CD8-positive, alpha-beta memory T cell (primary cell): Measurements from ENCODE around the gene LRRC4. TPM values are rescaled to one million over a fixed set of nuclear protein-coding genes. Genes with fewer than 3 reads are reported as not detected.

ENCODE experiments used
- CTCF ChIA-PET: fragments of 350-600 bp; sonication (Branson Sonifier 250); formaldehyde crosslinking; loops from one replicate; lab custom pipeline; 2021; ENCODE audit warnings: antibody characterized with exemption; lab: Charles Lee
- POLR2A ChIA-PET: fragments of 350-600 bp; sonication (Branson Sonifier 250); formaldehyde crosslinking; loops from one replicate; lab custom pipeline; 2021; ENCODE audit warnings: antibody characterized with exemption; lab: Charles Lee
- DNase-seq, 5 donors: peaks; one replicate each; pipeline versions ENCODE4 v3.0.0 to v3.0.0-alpha.2; 2020 to 2022; ENCODE audit warnings: mixed read lengths in 1 of 5
- H3K27ac ChIP-seq: one replicate; pipeline ENCODE4 v1.7.0; 2013; ENCODE audit warnings: low read depth, mild to moderate bottlenecking, low read length, moderate library complexity
- H3K27me3 ChIP-seq: 2 replicates; pipeline ENCODE4 v1.7.0; 2013; ENCODE audit warnings: low read length, mild to moderate bottlenecking; ENCODE audit not compliant: insufficient read depth, poor library complexity, severe bottlenecking
- H3K36me3 ChIP-seq: 2 replicates; pipeline ENCODE4 v1.7.0; 2013; ENCODE audit warnings: mild to moderate bottlenecking, low read length, moderate library complexity; ENCODE audit not compliant: insufficient read depth
- H3K4me1 ChIP-seq: 2 replicates; pipeline ENCODE4 v1.7.0; 2013; ENCODE audit warnings: mild to moderate bottlenecking, low read length, moderate library complexity; ENCODE audit not compliant: insufficient read depth
- H3K4me3 ChIP-seq: 2 replicates; pipeline ENCODE4 v1.7.0; 2013; ENCODE audit warnings: mild to moderate bottlenecking, low read length
- H3K9me3 ChIP-seq: 2 replicates; pipeline ENCODE4 v1.7.0; 2013; ENCODE audit warnings: mild to moderate bottlenecking, low read length
- H3K27ac Mint-ChIP-seq, 8 donors: one replicate each; pipeline ENCODE4 v1.8.0; 2020 to 2021; ENCODE audit warnings: mixed read lengths in 8 of 8, mild to moderate bottlenecking in 6 of 8, inconsistent platforms in 3 of 8, moderate library complexity in 3 of 8
- H3K27me3 Mint-ChIP-seq, 2 donors: one replicate each; pipeline ENCODE4 v1.8.0; 2020 to 2021; ENCODE audit warnings: mixed read lengths in 2 of 2, mild to moderate bottlenecking in 1 of 2, moderate library complexity in 1 of 2
- H3K36me3 Mint-ChIP-seq, 3 donors: one replicate each; pipeline ENCODE4 v1.8.0; 2020 to 2021; ENCODE audit warnings: mixed read lengths in 3 of 3, inconsistent platforms in 1 of 3, mild to moderate bottlenecking in 1 of 3
- H3K4me1 Mint-ChIP-seq, 3 donors: one replicate each; pipeline ENCODE4 v1.8.0; 2020 to 2021; ENCODE audit warnings: mixed read lengths in 3 of 3, inconsistent platforms in 1 of 3, mild to moderate bottlenecking in 1 of 3
- H3K4me3 Mint-ChIP-seq, 7 donors: one replicate each; pipeline ENCODE4 v1.8.0; 2020 to 2021; ENCODE audit warnings: mixed read lengths in 7 of 7, mild to moderate bottlenecking in 6 of 7, moderate library complexity in 4 of 7, inconsistent platforms in 2 of 7
- H3K9me3 Mint-ChIP-seq, 5 donors: one replicate each; pipeline ENCODE4 v1.8.0; 2020 to 2022; ENCODE audit warnings: mixed read lengths in 5 of 5, mild to moderate bottlenecking in 3 of 5, moderate library complexity in 2 of 5, inconsistent platforms in 1 of 5
- polyA plus RNA-seq: library from polyadenylated mRNA; unstranded; fragments of 300-500 nt; fragmentation: Illumina TruSeq; gene quantifications from one replicate; pipeline ENCODE4 v1.2.3, GENCODE V29; 2021
- total RNA-seq, 2 experiments: library from RNA; stranded (reverse); gene quantifications; one replicate each; pipeline ENCODE4 v1.2.3, GENCODE V29; 2021

Gene LRRC4
- total and polyA plus RNA-seq, 3 experiments from 2014 or later, result 0.15 to 0.51 TPM; not detected in 1

DNA sequence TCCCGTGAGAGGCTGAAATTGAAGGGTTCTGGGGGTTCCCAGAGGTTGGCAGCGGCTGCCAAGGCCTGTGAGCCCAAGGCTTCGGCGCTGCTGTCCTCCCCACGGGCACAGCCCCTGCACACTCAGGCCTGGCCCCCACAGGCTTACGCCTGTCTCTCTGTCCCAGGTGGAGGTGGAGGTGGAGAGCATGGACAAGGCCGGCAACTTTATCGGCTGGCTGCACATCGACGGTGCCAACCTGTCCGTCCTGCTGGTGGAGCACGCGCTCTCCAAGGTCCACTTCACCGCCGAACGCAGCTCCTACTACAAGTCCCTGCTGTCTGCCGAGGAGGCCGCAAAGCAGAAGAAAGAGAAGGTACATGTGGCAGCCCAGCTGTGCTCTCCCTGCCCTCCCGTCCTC is 43.1 kb upstream of the LRRC4 start:
- H3K27me3 Mint-ChIP-seq, result peaks cover 0 to 3% of the 10 kb centered on the region in 2 donors
- Histone ChIP-seq H3K27me3 (no peaks in the 10 kb centered on the region), H3K27ac (no peak overlapping the region), H3K4me3 (no peak overlapping the region), H3K9me3 (no peaks in the 10 kb centered on the region), H3K4me1 (peaks cover 6% of the 10 kb centered on the region), H3K36me3 (peaks cover 5% of the 10 kb centered on the region)
- peaks cover 0 to 9% (median 4%) of the 10 kb centered on the region in 3 donors for H3K4me1 Mint-ChIP-seq
- ChIA-PET CTCF (no interaction called here), POLR2A (no interaction called here)
- no peaks in the 10 kb centered on the region for H3K9me3 Mint-ChIP-seq
- H3K36me3 Mint-ChIP-seq, result peaks cover 0 to 52% (median 2%) of the 10 kb centered on the region in 3 donors
- DNase-seq, result no peak
- peak overlapping the region in 1 of 8 donors; percentile 43 for H3K27ac Mint-ChIP-seq
- no peak overlapping the region for H3K4me3 Mint-ChIP-seq

GRCh38 chr7:128073671-128074310 is 42.6 kb upstream of the LRRC4 start:
- H3K27ac ChIP-seq, result no peak overlapping the region
- no peak overlapping the region for H3K4me3 ChIP-seq
- Mint-ChIP-seq H3K27ac (peak overlapping the region in 2 of 8 donors; percentile 9 to 61), H3K4me3 (no peak overlapping the region), H3K9me3 (no peaks in the 10 kb centered on the region), H3K27me3 (peaks cover 0 to 3% of the 10 kb centered on the region in 2 donors), H3K4me1 (peaks cover 0 to 9% (median 4%) of the 10 kb centered on the region in 3 donors), H3K36me3 (peaks cover 0 to 49% (median 2%) of the 10 kb centered on the region in 3 donors)
- H3K36me3 ChIP-seq, result peaks cover 4% of the 10 kb centered on the region
- no peaks in the 10 kb centered on the region for H3K27me3 ChIP-seq
- DNase-seq, result no peak
- H3K4me1 ChIP-seq, result peaks cover 6% of the 10 kb centered on the region
- CTCF ChIA-PET, result no interaction called here
- POLR2A ChIA-PET, result no interaction called here
- no peaks in the 10 kb centered on the region for H3K9me3 ChIP-seq

GRCh38 chr7:128071801-128072200 is 40.6 kb upstream of the LRRC4 start:
- H3K4me1 ChIP-seq, result peaks cover 6% of the 10 kb centered on the region
- ChIA-PET CTCF (no interaction called here), POLR2A (no interaction called here)

GRCh38 chr7:128071376-128071775 is 40.1 kb upstream of the LRRC4 start:
- DNase-seq, result no peak
- ChIA-PET CTCF (no interaction called here), POLR2A (no interaction called here)
- H3K27me3 Mint-ChIP-seq, result peaks cover 0 to 3% of the 10 kb centered on the region in 2 donors
- peaks cover 6% of the 10 kb centered on the region for H3K4me1 ChIP-seq
- peaks cover 0 to 9% (median 8%) of the 10 kb centered on the region in 3 donors for H3K4me1 Mint-ChIP-seq
- H3K4me3 ChIP-seq, result no peak overlapping the region
- H3K36me3 ChIP-seq, result peaks cover 4% of the 10 kb centered on the region
- H3K9me3 Mint-ChIP-seq, result no peaks in the 10 kb centered on the region
- peaks cover 0 to 30% (median 3%) of the 10 kb centered on the region in 3 donors for H3K36me3 Mint-ChIP-seq
- no peak overlapping the region for H3K4me3 Mint-ChIP-seq
- H3K27ac ChIP-seq, result no peak overlapping the region
- H3K27me3 ChIP-seq, result no peaks in the 10 kb centered on the region
- peak overlapping the region in 2 of 8 donors; percentile 7 to 58 for H3K27ac Mint-ChIP-seq
- no peaks in the 10 kb centered on the region for H3K9me3 ChIP-seq

More at GRCh38 chr7:128071801-128072200, 40.6 kb upstream of the LRRC4 start:
- Mint-ChIP-seq H3K27ac (peak overlapping the region in 1 of 8 donors; percentile 58), H3K36me3 (peaks cover 0 to 34% (median 3%) of the 10 kb centered on the region in 3 donors), H3K4me1 (peaks cover 0 to 9% (median 8%) of the 10 kb centered on the region in 3 donors), H3K4me3 (no peak overlapping the region), H3K9me3 (no peaks in the 10 kb centered on the region), H3K27me3 (peaks cover 0 to 3% of the 10 kb centered on the region in 2 donors)
- peaks cover 4% of the 10 kb centered on the region for H3K36me3 ChIP-seq
- DNase-seq, result no peak
- H3K27ac ChIP-seq, result no peak overlapping the region
- no peaks in the 10 kb centered on the region for H3K27me3 ChIP-seq
- no peaks in the 10 kb centered on the region for H3K9me3 ChIP-seq
- no peak overlapping the region for H3K4me3 ChIP-seq

- Histone ChIP-seq H3K36me3 (peaks cover 3% of the 10 kb centered on the region), H3K4me3 (no peak overlapping the region), H3K9me3 (no peaks in the 10 kb centered on the region), H3K27me3 (no peaks in the 10 kb centered on the region), H3K27ac (no peak overlapping the region), H3K4me1 (peaks cover 6% of the 10 kb centered on the region)
- Mint-ChIP-seq H3K27me3 (peaks cover 0 to 3% of the 10 kb centered on the region in 2 donors), H3K36me3 (peaks cover 0 to 23% (median 3%) of the 10 kb centered on the region in 3 donors), H3K4me1 (peaks cover 4 to 12% (median 9%) of the 10 kb centered on the region in 3 donors), H3K4me3 (no peak overlapping the region), H3K9me3 (no peaks in the 10 kb centered on the region), H3K27ac (peak overlapping the region in 2 of 8 donors; percentile 33 to 67)
- DNase-seq, result no peak
- CTCF ChIA-PET, result interaction anchor here (1.2 kb wide), 1 partner anchor 17 kb away, joined by 3 read pairs; no protein-coding TSS in a partner anchor
- POLR2A ChIA-PET, result no interaction called here
Measured at GRCh38 chr7:128069373-128070364, 38.4 kb upstream of the LRRC4 start.

GRCh38 chr7:128068785-128069184 is 37.5 kb upstream of the LRRC4 start:
- H3K4me3 Mint-ChIP-seq, result no peak overlapping the region
- peaks cover 6% of the 10 kb centered on the region for H3K4me1 ChIP-seq
- H3K9me3 ChIP-seq, result no peaks in the 10 kb centered on the region
- peaks cover 4 to 12% (median 9%) of the 10 kb centered on the region in 3 donors for H3K4me1 Mint-ChIP-seq
- no peak overlapping the region for H3K27ac ChIP-seq
- H3K36me3 Mint-ChIP-seq, result peaks cover 0 to 19% (median 8%) of the 10 kb centered on the region in 3 donors
- H3K27me3 Mint-ChIP-seq, result peaks cover 0 to 3% of the 10 kb centered on the region in 2 donors
- DNase-seq, result no peak
- H3K9me3 Mint-ChIP-seq, result no peaks in the 10 kb centered on the region
- no peaks in the 10 kb centered on the region for H3K36me3 ChIP-seq
- CTCF ChIA-PET, result interaction anchor here (1.2 kb wide), 2 partner anchors 16 to 360 kb away, joined by 3 read pairs; no protein-coding TSS in a partner anchor
- no peak overlapping the region for H3K4me3 ChIP-seq
- POLR2A ChIA-PET, result no interaction called here
- H3K27ac Mint-ChIP-seq, result peak overlapping the region in 2 of 8 donors; percentile 22 to 56
- no peaks in the 10 kb centered on the region for H3K27me3 ChIP-seq

DNA sequence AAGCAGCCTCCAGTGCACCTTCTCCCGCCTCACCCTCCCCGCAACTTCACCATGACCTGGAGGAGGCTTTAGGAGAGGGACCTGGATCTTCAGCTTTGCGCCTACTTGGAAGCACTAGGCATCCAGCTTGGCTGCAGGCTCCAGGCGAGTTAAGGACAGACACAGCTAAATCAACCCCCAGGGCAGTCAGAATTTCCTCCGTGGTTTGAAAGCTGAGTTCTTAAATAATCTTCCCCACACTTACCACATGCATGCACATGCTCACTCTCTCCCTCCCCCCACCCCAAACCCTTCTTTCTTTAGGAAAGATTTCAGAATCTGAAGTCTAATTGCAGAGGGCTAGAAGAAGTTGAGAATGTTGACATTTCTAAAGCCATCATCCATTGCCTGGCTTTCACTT is 36.7 kb upstream of the LRRC4 start:
- no peak overlapping the region for H3K4me3 Mint-ChIP-seq
- H3K36me3 Mint-ChIP-seq, result peaks cover 0 to 17% (median 6%) of the 10 kb centered on the region in 3 donors
- peaks cover 4 to 12% (median 9%) of the 10 kb centered on the region in 3 donors for H3K4me1 Mint-ChIP-seq
- no peak overlapping the region for H3K4me3 ChIP-seq
- POLR2A ChIA-PET, result no interaction called here
- no peaks in the 10 kb centered on the region for H3K9me3 Mint-ChIP-seq
- peaks cover 6% of the 10 kb centered on the region for H3K4me1 ChIP-seq
- H3K27me3 Mint-ChIP-seq, result peaks cover 0 to 3% of the 10 kb centered on the region in 2 donors
- H3K27ac ChIP-seq, result no peak overlapping the region
- H3K36me3 ChIP-seq, result no peaks in the 10 kb centered on the region
- H3K27ac Mint-ChIP-seq, result no peak overlapping the region
- no peaks in the 10 kb centered on the region for H3K9me3 ChIP-seq
- CTCF ChIA-PET, result interaction anchor here (1.2 kb wide), 2 partner anchors 16 to 359 kb away, joined by 3 read pairs; no protein-coding TSS in a partner anchor
- H3K27me3 ChIP-seq, result no peaks in the 10 kb centered on the region
- DNase-seq, result no peak
